Measurements from ENCODE around the gene CLDN9. TPM values are rescaled to one million over a fixed set of nuclear protein-coding genes. Genes with fewer than 3 reads are reported as not detected.

The CLDN9 gene
- total and polyA plus RNA-seq, 11 donors, result 0.13 to 2.0 (median 0.75) TPM

DNA sequence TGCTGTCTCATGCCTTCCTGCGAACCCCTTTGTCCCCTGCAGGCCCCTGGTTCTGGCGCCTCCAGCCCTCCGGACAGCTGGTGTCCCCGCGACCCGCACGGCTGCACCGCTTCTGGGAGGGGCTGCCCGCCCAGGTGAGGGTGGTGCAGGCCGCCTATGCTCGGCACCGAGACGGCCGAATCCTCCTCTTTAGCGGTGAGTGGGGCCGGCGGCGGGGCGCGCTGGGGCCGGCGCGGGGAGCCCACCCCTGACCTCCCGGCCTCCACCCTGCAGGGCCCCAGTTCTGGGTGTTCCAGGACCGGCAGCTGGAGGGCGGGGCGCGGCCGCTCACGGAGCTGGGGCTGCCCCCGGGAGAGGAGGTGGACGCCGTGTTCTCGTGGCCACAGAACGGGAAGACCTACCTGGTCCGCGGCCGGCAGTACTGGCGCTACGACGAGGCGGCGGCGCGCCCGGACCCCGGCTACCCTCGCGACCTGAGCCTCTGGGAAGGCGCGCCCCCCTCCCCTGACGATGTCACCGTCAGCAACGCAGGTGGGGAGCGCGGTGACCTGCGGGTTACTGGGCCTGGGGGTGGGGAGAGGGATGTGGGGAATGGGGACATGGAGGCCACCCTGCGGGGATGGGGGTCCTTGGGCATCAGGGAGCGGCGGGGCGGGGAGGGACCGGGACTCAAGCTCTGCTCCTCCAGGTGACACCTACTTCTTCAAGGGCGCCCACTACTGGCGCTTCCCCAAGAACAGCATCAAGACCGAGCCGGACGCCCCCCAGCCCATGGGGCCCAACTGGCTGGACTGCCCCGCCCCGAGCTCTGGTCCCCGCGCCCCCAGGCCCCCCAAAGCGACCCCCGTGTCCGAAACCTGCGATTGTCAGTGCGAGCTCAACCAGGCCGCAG lies 45.7 kb downstream of the CLDN9 start:
- H3K4me3 ChIP-seq, result peak overlapping the region; percentile 77 to 99 (median 94)
- no peaks in the 10 kb centered on the region for H3K9me3 ChIP-seq
- DNase-seq (peak in 4 of 5 donors; percentile 49 to 79 (median 63)), ATAC-seq (peak in 3 of 4 donors; percentile 6 to 32 (median 21))
- peaks cover 0 to 55% (median 19%) of the 10 kb centered on the region in 12 donors for H3K4me1 ChIP-seq
- H3K27me3 ChIP-seq, result no peaks in the 10 kb centered on the region
- intact Hi-C loops (cut with DNase I), result loop anchor here (1.0 to 10.0 kb wide), 13 partner anchors 28 to 396 kb away; partner anchors contain the start of gene ZNF205 (in 1 of the 10)
- peak overlapping the region in 11 of 12 donors; percentile 81 to 92 (median 88) for H3K27ac ChIP-seq
- WGBS, 4 donors, result 0 to 19% (median 10%) methylated on average over 20 to 77 of the region's 77 CpGs
- TF ChIP-seq POLR2A (IDR thresholded peaks at IDR 0.05) (no peak), CTCF (IDR thresholded peaks at IDR 0.05) (peak in 1 of 12 donors; percentile 6)
- H3K36me3 ChIP-seq, result no peaks in the 10 kb centered on the region

DNA sequence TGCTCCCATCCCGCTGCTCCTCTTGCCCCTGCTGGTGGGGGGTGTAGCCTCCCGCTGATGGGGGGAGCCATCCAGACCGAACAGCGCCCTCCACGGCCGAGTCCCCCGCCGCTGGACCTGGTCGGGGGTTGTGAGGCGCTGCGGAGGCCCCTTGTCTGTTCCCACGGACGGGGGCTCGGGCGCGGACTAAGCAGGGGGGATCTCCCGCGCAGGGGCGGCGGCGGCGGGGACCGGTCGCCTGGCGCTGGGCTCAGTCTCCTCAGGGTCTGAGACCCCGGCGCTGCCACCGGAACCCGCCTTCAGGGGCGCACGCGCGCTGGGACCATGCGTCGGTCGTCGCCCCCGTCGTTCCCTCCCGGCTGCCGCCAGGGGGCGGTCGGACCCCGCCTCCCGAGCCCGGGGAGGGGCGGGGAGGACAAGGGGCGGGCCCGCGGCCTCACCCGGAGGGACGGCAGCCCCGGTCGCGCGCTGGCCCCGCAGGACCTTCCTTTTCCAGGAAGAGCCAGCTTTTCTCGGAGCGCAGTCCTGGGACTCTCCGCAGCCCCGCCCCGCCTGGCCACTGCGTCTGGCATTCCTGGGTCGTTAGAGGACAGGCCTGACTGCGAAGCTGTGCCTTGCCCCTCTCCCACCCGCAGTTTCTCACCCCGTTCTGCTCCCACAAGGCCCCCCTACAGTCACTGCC lies 46.5 kb downstream of the CLDN9 start:
- DNase-seq (peak; percentile 91 to 96 (median 94)), ATAC-seq (peak; percentile 78 to 95 (median 94))
- TF ChIP-seq CTCF (IDR thresholded peaks at IDR 0.05) (peak; percentile 85 to 99 (median 96)), POLR2A (IDR thresholded peaks at IDR 0.05) (peak in 1 of 2 donors; percentile 58)
- H3K27ac ChIP-seq, result peak overlapping the region; percentile 44 to 94 (median 88)
- H3K4me3 ChIP-seq, result peak overlapping the region; percentile 77 to 99 (median 94)
- intact Hi-C loops (cut with DNase I), result loop anchor here (1.0 to 10.0 kb wide), 13 partner anchors 28 to 396 kb away; partner anchors contain the start of gene ZNF205 (in 1 of the 10)
- no peaks in the 10 kb centered on the region for H3K27me3 ChIP-seq
- peaks cover 0 to 63% (median 19%) of the 10 kb centered on the region in 12 donors for H3K4me1 ChIP-seq
- WGBS, 4 donors, result 0 to 1% (median 1%) methylated on average over 22 to 67 of the region's 67 CpGs
- H3K36me3 ChIP-seq, result no peaks in the 10 kb centered on the region
- no peaks in the 10 kb centered on the region for H3K9me3 ChIP-seq

DNA sequence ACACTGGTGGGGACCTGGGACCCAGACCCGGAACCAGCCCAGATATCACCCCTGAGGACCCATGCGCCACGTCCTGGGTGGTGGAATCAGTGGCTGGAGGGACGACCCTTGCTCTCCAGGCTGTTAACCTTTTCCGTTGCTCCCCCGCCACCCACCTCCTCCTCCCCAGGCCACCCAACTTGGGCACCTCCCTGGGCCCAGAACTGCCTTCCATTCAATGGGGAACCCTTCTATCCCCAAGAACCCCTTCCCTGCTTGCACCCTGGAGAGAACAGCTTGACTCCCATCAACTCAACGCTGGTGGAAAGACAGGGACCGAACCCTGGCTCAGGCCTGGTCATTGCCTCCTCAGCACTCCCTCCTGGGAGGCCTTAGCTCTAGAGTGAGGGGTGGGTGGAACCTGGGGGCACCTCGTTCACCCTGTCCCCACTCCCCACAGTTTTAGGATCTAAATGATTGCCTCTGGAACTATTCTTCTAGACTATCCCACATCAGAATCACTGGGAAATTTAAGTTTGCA lies 47.1 kb downstream of the CLDN9 start:
- 55 to 66% (median 56%) methylated on average over 9 of the region's 9 CpGs for WGBS, 4 donors
- DNase-seq (no peak), ATAC-seq (peak in 1 of 4 donors; percentile 9)
- Histone ChIP-seq H3K4me3 (peak overlapping the region; percentile 26 to 99 (median 91)), H3K36me3 (no peaks in the 10 kb centered on the region), H3K27me3 (no peaks in the 10 kb centered on the region), H3K9me3 (no peaks in the 10 kb centered on the region), H3K4me1 (peaks cover 0 to 68% (median 23%) of the 10 kb centered on the region in 12 donors), H3K27ac (peak overlapping the region in 11 of 12 donors; percentile 81 to 94 (median 89))
- intact Hi-C loops (cut with DNase I), result loop anchor here (1.0 to 10.0 kb wide), 15 partner anchors 27 to 395 kb away; partner anchors contain the start of genes ZNF205 (in 1 of the 10) and ZSCAN10 (in 1 of the 10)
- no peak for TF ChIP-seq CTCF (IDR thresholded peaks at IDR 0.05)
- no peak for TF ChIP-seq POLR2A (IDR thresholded peaks at IDR 0.05)

All from heart left ventricle (tissue), 16 donors.